Measurements from ENCODE around the gene PRIMA1.

GRCh38 chr14:93727039-93727740, 61.1 kb downstream of the PRIMA1 start:
- TF ChIP-seq, protein P1, sequence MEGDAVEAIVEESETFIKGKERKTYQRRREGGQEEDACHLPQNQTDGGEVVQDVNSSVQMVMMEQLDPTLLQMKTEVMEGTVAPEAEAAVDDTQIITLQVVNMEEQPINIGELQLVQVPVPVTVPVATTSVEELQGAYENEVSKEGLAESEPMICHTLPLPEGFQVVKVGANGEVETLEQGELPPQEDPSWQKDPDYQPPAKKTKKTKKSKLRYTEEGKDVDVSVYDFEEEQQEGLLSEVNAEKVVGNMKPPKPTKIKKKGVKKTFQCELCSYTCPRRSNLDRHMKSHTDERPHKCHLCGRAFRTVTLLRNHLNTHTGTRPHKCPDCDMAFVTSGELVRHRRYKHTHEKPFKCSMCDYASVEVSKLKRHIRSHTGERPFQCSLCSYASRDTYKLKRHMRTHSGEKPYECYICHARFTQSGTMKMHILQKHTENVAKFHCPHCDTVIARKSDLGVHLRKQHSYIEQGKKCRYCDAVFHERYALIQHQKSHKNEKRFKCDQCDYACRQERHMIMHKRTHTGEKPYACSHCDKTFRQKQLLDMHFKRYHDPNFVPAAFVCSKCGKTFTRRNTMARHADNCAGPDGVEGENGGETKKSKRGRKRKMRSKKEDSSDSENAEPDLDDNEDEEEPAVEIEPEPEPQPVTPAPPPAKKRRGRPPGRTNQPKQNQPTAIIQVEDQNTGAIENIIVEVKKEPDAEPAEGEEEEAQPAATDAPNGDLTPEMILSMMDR (IDR thresholded peaks at IDR 0.05; ENCODE audit: low read length): no peak
- TF ChIP-seq EZH2 (IDR thresholded peaks at IDR 0.05; ENCODE audit: borderline replicate concordance, low read length): no peak
